Retinal pigment epithelial cell (primary cell): Measurements from ENCODE around the gene PPP2R3B.

Source experiments
- DNase-seq: peaks from one replicate; pipeline ENCODE4 v3.0.0-alpha.2; 2010; ENCODE audit warnings: low read depth
- H3K4me3 ChIP-seq: 2 replicates; pipeline ENCODE4 v1.5.1; 2011; ENCODE audit warnings: mild to moderate bottlenecking, low read length, control low read depth, moderate library complexity
- CTCF ChIP-seq: conservative IDR thresholded peaks from 2 replicates; pipeline ENCODE4 v1.5.1; 2011; ENCODE audit warnings: low read depth, low read length, control low read depth, inconsistent platforms

PPP2R3B gene

GRCh38 chrX:400258-400657 is 13.6 kb upstream of the PPP2R3B start:
- DNase-seq: no peak
- TF ChIP-seq CTCF: no peak
- H3K4me3 ChIP-seq: no peak overlapping the region

DNA sequence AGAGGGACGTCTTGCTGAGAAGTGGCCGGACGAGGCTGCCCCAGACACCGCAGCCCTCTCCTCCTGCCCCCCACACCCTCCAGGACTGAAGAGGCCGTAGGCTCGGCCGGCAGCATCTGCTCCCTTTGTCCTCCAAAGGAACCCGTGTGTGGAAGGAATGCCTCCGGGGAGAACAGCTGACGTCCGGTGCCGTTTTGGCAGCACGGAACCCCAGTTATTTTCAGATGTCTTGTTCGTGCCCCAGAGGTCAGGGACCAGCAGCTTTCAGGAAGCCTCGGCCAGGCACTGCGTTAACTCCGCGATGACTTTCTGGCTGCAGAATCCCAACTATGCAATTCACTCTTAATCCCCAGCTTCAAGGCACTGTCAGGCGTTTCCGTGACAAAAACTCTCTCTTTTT is 10.9 kb upstream of the PPP2R3B start:
- H3K4me3 ChIP-seq: no peak overlapping the region
- DNase-seq: peak; percentile 89
- TF ChIP-seq CTCF: no peak

DNA sequence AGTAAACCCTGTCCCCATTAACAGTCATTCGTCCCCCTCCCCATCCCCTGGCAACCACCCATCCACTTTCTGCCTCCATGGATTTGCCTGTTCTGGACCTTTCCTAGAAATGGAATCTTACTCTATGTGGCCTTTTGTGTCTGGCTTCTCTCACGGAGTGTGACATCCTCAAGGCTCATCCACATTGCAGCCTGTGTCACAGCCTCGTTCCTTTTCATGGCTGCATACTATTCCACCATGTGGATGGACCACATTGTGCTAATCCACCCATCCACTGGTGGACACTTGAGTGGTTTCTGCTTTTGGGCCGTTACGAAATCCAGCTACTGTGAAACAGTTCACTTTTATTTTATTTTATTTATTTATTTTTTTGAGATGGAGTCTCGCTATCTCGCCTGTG is 8.1 kb upstream of the PPP2R3B start:
- H3K4me3 ChIP-seq: no peak overlapping the region
- no peak for DNase-seq
- no peak for TF ChIP-seq CTCF

DNA sequence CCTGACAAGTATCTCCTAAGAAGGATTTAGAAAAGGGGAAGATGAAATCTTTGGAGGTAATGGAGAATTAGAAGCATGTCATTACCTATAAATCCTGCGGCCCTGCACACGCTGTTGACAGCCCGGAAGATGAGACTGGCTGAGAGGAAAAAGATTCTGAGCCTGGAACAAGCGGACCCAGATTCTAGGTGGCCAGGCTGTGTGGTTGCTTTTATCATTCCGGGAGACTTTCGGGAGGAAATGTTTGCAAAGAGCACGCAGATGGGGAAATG is 5.8 kb upstream of the PPP2R3B start:
- no peak for DNase-seq
- TF ChIP-seq CTCF: no peak
- no peak overlapping the region for H3K4me3 ChIP-seq

DNA sequence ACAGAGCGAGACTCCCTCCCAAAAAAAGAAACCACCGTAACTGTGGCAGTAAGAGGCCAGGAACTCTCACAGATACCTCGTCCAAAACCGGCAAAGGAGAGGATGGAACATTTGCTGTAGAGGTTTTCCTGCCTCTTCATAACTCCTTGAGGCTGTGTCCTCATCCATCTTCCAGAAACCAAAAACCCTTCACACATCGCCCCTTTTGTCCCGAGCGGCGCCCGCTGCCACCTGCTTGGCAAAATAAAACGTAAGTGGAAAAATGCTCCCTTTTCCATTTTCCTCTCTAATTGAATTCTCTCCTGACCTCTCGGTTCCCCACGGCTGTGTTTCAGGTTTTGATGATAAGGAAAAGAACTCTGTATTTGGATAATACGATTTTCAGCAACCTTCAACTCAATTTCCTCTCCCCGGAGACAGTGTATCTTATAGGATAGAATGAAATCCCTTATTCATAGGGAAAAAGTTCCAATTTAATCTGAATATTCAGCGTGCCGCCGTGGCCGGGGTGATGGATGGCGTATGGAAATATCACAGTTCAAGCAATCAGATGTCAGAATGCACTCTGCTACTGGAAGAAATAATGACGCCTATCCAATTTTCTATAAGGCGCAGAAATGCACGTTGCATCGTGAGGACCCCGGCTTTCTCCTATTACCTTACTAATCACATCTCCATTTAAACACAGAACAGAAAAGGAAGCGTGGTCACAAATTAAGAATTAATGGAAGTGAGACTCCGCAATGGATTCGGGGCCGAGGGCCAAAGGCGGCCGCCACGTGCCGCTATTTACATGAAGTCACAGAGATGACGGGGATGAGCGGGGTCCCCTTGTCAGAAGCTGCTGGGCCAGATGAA is 5.2 kb upstream of the PPP2R3B start:
- no peak for TF ChIP-seq CTCF
- no peak overlapping the region for H3K4me3 ChIP-seq
- no peak for DNase-seq

DNA sequence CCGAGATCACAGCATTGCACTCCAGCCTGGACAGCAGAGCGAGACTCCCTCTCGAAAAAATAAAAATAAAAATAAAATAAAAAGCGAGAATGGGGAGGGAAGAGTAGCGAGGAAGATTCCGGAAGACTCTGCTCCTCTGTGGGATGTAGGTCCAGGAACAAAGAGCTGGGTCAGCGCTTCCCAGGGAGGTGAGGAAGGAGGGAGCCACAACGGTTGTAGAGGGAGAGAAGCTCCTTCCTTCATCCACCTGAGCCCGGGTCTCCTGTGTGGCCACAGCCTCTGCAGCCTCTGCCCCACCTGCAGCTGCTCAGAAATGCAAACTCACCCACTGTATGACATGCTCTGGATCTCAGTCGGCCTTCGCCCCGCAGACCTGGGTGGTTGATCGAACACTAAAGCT is 3.8 kb upstream of the PPP2R3B start:
- TF ChIP-seq CTCF: no peak
- DNase-seq: no peak
- no peak overlapping the region for H3K4me3 ChIP-seq

- no peak for TF ChIP-seq CTCF
- no peak overlapping the region for H3K4me3 ChIP-seq
These were observed 2.3 kb upstream of the PPP2R3B start for GRCh38 chrX:389021-389441.

More at GRCh38 chrX:389021-389441, 2.3 kb upstream of the PPP2R3B start:
- no peak for DNase-seq
